H1 (cell line): Measurements from ENCODE around the gene PLEKHG3. TPM values are rescaled to one million over a fixed set of nuclear protein-coding genes. Genes with fewer than 3 reads are reported as not detected.

ENCODE experiments used
- CTCF ChIA-PET: fragments of 300-600 bp; sonication (Branson Sonifier 250); formaldehyde crosslinking; loops from one replicate; lab custom pipeline; 2021; ENCODE audit not compliant: partially characterized antibody; lab: Charles Lee
- POLR2A ChIA-PET: fragments of 300-600 bp; sonication (Branson Sonifier 250); formaldehyde crosslinking; loops from one replicate; lab custom pipeline; 2021; ENCODE audit warnings: inconsistent platforms; ENCODE audit not compliant: partially characterized antibody; lab: Charles Lee
- DNase-seq, 2 experiments: peaks; one replicate each; pipeline versions ENCODE4 v3.0.0 to v3.0.0-alpha.2; 2010 to 2022; ENCODE audit warnings: low spot score in 2 of 2, low read depth in 1 of 2, mixed read lengths in 1 of 2
- FAIRE-seq: peaks from 2 replicates; lab custom pipeline; 2011; peaks lifted over from hg19 to GRCh38; lab: Jason Lieb, UNC
- H2AFZ ChIP-seq: 2 replicates; pipeline ENCODE4 v1.8.1; 2012; ENCODE audit warnings: low read length, inconsistent platforms
- H2AK5ac ChIP-seq: 2 replicates; pipeline ENCODE4 v1.6.1; 2013; ENCODE audit warnings: low read depth, low read length
- H2BK120ac ChIP-seq: replicated peaks from 2 replicates; pipeline ENCODE3; 2013; ENCODE audit warnings: low read depth, low read length, inconsistent platforms
- H2BK12ac ChIP-seq: 2 replicates; pipeline ENCODE4 v1.6.1; 2013; ENCODE audit warnings: low read depth, low read length
- H2BK15ac ChIP-seq: 2 replicates; pipeline ENCODE4 v1.6.1; 2013; ENCODE audit warnings: low read length
- H2BK20ac ChIP-seq: 2 replicates; pipeline ENCODE4 v1.6.1; 2013; ENCODE audit warnings: low read length
- H2BK5ac ChIP-seq: 2 replicates; pipeline ENCODE4 v1.6.1; 2013; ENCODE audit warnings: low read depth, low read length
- H3K14ac ChIP-seq: 2 replicates; pipeline ENCODE4 v1.6.1; 2013; ENCODE audit warnings: inconsistent platforms; ENCODE audit not compliant: insufficient read length
- H3K18ac ChIP-seq: 2 replicates; pipeline ENCODE4 v1.6.1; 2013; ENCODE audit warnings: low read length; ENCODE audit errors: extremely low read depth
- H3K23ac ChIP-seq: 2 replicates; pipeline ENCODE4 v1.6.1; 2013; ENCODE audit warnings: inconsistent platforms; ENCODE audit not compliant: insufficient read length
- H3K23me2 ChIP-seq: 2 replicates; pipeline ENCODE4 v1.6.1; 2013; ENCODE audit warnings: low read depth, low read length
- H3K27ac ChIP-seq: 2 replicates; pipeline ENCODE4 v1.6.1; 2011; ENCODE audit warnings: low read depth, low read length, inconsistent platforms
- H3K27me3 ChIP-seq, 4 experiments: replicated peaks in 1 of 4; 1 replicate in 1 of 4; 2 replicates in 3 of 4; pipeline versions ENCODE4 v1.6.1 to v1.8.1; 2011 to 2013; ENCODE audit warnings: low read length in 3 of 4, mild to moderate bottlenecking in 3 of 4, inconsistent platforms in 2 of 4, mixed read lengths in 2 of 4, moderate library complexity in 1 of 4; ENCODE audit not compliant: control insufficient read depth in 3 of 4, insufficient read depth in 3 of 4; ENCODE audit errors: extremely low read depth in 1 of 4
- H3K36me3 ChIP-seq, 4 experiments: 2 replicates each; pipeline versions ENCODE4 v1.6.1 to v1.8.1; 2011 to 2013; ENCODE audit warnings: mild to moderate bottlenecking in 4 of 4, low read length in 3 of 4, moderate library complexity in 2 of 4, control low read depth in 1 of 4, inconsistent platforms in 1 of 4; ENCODE audit not compliant: insufficient read depth in 4 of 4, control insufficient read depth in 2 of 4
- H3K4ac ChIP-seq: replicated peaks from 2 replicates; pipeline ENCODE3; 2013; ENCODE audit warnings: low read length, low read depth, mixed read lengths, inconsistent platforms; ENCODE audit not compliant: insufficient read length
- H3K4me1 ChIP-seq, 4 experiments: replicated peaks in 1 of 4; 1 replicate in 1 of 4; 2 replicates in 3 of 4; pipeline versions ENCODE4 v1.6.1 to v1.8.1; 2011 to 2013; ENCODE audit warnings: low read length in 3 of 4, inconsistent platforms in 2 of 4, mixed read lengths in 1 of 4; ENCODE audit not compliant: insufficient read depth in 4 of 4, control insufficient read depth in 3 of 4
- H3K4me2 ChIP-seq, 2 experiments: 2 replicates each; pipeline versions ENCODE4 v1.6.1 to v1.8.1; 2011 to 2013; ENCODE audit warnings: low read depth in 2 of 2, low read length in 2 of 2, control low read depth in 1 of 2, inconsistent platforms in 1 of 2, mild to moderate bottlenecking in 1 of 2; ENCODE audit not compliant: insufficient read depth in 1 of 2
- H3K4me3 ChIP-seq, 4 experiments: fragments of 200-600, 300-600 bp in 1 of 4; sonication (generic), shearing (Covaris generic), sonication (Bioruptor Twin) in 1 of 4; 2 replicates each; pipeline versions ENCODE4 v1.5.1 to v1.8.1; 2011 to 2016; ENCODE audit warnings: low read length in 4 of 4, low read depth in 3 of 4, control low read depth in 2 of 4, inconsistent platforms in 2 of 4, mild to moderate bottlenecking in 2 of 4, mixed read lengths in 1 of 4, moderate library complexity in 1 of 4; ENCODE audit not compliant: insufficient read depth in 2 of 4; ENCODE audit errors: extremely low read depth in 1 of 4
- H3K56ac ChIP-seq: replicated peaks from 2 replicates; pipeline ENCODE3; 2013; ENCODE audit warnings: low read depth, mild to moderate bottlenecking, mixed read lengths, low read length, inconsistent platforms; ENCODE audit not compliant: insufficient read length
- H3K79me1 ChIP-seq: 2 replicates; pipeline ENCODE4 v1.6.1; 2013; ENCODE audit warnings: low read depth, low read length, control low read depth
- H3K79me2 ChIP-seq, 2 experiments: 2 replicates each; pipeline versions ENCODE4 v1.6.1 to v1.8.1; 2012 to 2013; ENCODE audit warnings: low read length in 2 of 2, mild to moderate bottlenecking in 2 of 2, inconsistent platforms in 1 of 2; ENCODE audit not compliant: insufficient read depth in 2 of 2, control insufficient read depth in 1 of 2
- H3K9ac ChIP-seq, 4 experiments: replicated peaks in 1 of 4; 1 replicate in 1 of 4; 2 replicates in 3 of 4; pipeline versions ENCODE4 v1.6.1 to v1.8.1; 2011 to 2013; ENCODE audit warnings: low read depth in 3 of 4, low read length in 3 of 4, control low read depth in 2 of 4, mild to moderate bottlenecking in 2 of 4, moderate library complexity in 2 of 4, inconsistent platforms in 1 of 4; ENCODE audit errors: extremely low read depth in 1 of 4
- H3K9me3 ChIP-seq, 2 experiments: 2 replicates each; pipeline versions ENCODE4 v1.6.1 to v1.8.1; 2012 to 2013; ENCODE audit warnings: mild to moderate bottlenecking in 2 of 2, moderate library complexity in 2 of 2, control low read depth in 1 of 2, inconsistent platforms in 1 of 2, low read depth in 1 of 2, low read length in 1 of 2, mixed read lengths in 1 of 2; ENCODE audit not compliant: insufficient read depth in 2 of 2
- H4K20me1 ChIP-seq, 2 experiments: replicated peaks in 1 of 2; 2 replicates each; pipeline versions ENCODE3 to v1.8.1; 2011 to 2013; ENCODE audit warnings: inconsistent platforms in 2 of 2, low read length in 2 of 2, mild to moderate bottlenecking in 1 of 2; ENCODE audit not compliant: insufficient read depth in 2 of 2, control insufficient read depth in 1 of 2
- H4K5ac ChIP-seq: 2 replicates; pipeline ENCODE4 v1.6.1; 2013; ENCODE audit warnings: low read length, low read depth, mixed read lengths, inconsistent platforms; ENCODE audit not compliant: insufficient read length
- H4K8ac ChIP-seq: 2 replicates; pipeline ENCODE4 v1.8.0; 2013; ENCODE audit warnings: mild to moderate bottlenecking, moderate library complexity, low read length, inconsistent platforms; ENCODE audit not compliant: insufficient read depth; ENCODE audit errors: extremely low read depth
- H4K91ac ChIP-seq: replicated peaks from 2 replicates; pipeline ENCODE3; 2013; ENCODE audit warnings: low read length, mixed read lengths, inconsistent platforms; ENCODE audit not compliant: insufficient read length
- ASH2L ChIP-seq: fragments of 200-600, 300-600 bp; sonication (generic); IDR thresholded peaks from one replicate; pipeline ENCODE4 v1.7.1; 2017; ENCODE audit warnings: low read length
- BRCA1 ChIP-seq: IDR thresholded peaks from 2 replicates; pipeline ENCODE4 v1.6.1; 2012; ENCODE audit warnings: low read depth, low read length, improper control_type of control experiment
- CREB1 ChIP-seq: IDR thresholded peaks from 2 replicates; pipeline ENCODE4 v1.6.1; 2012; ENCODE audit warnings: inconsistent platforms
- HDAC6 ChIP-seq: IDR thresholded peaks from one replicate; pipeline ENCODE4 v1.7.1; 2012; ENCODE audit warnings: low read depth, mild to moderate bottlenecking, inconsistent platforms, low read length, moderate library complexity
- KDM4A ChIP-seq: IDR thresholded peaks from one replicate; pipeline ENCODE4 v1.7.1; 2012; ENCODE audit warnings: low read depth, mild to moderate bottlenecking, moderate library complexity, low read length, inconsistent platforms; ENCODE audit not compliant: severe bottlenecking
- PHF8 ChIP-seq: fragments of 200-600 bp; sonication (generic); conservative IDR thresholded peaks from 2 replicates; pipeline ENCODE4 v1.7.1; 2012; ENCODE audit warnings: low read depth, mild to moderate bottlenecking, inconsistent platforms, low read length, moderate library complexity
- WGBS, 2 experiments: shearing (Covaris generic) in 1 of 2; methylation state at CpG; one replicate each; pipeline versions ENCODE4 v1.1.6 to v1.1.7; 2013 to 2015; ENCODE audit warnings: low lambda C conversion rate in 2 of 2, mixed read lengths in 2 of 2, inconsistent platforms in 1 of 2, low coverage in 1 of 2, missing lambda C conversion rate in 1 of 2; ENCODE audit not compliant: insufficient replicate concordance in 2 of 2, insufficient coverage in 1 of 2, insufficient read length in 1 of 2; ENCODE audit errors: extremely low coverage in 1 of 2, missing lambda C conversion rate in 1 of 2; 5-methylcytosine and 5-hydroxymethylcytosine counted together
- polyA plus RNA-seq, 7 experiments: library from polyadenylated mRNA; depleted of rRNA in 3 of 7; stranded (reverse) in 5 of 7; unstranded in 2 of 7; fragments of >200 nt in 5 of 7; fragments of 200-250 nt in 2 of 7; gene quantifications; 1 replicate in 5 of 7; 2 replicates in 1 of 7; 4 replicates in 1 of 7; pipeline versions ENCODE4 v1.2.1 to v1.2.3, GENCODE V29; 2011 to 2013; ENCODE audit warnings: missing spikeins in 2 of 7, mixed read lengths in 2 of 7
- total RNA-seq: library from RNA; stranded (reverse); fragmentation: NEBNext Ultra II Directional; extraction: Animal tissue kit (Norgen Biotek cat#: 25700); gene quantifications from 2 replicates; pipeline ENCODE4 v1.2.1, GENCODE V29; 2021
- TF ChIP-seq, protein P1 (sequence below): IDR thresholded peaks from 2 replicates; pipeline ENCODE4 v1.6.1; 2012; ENCODE audit warnings: low read length, inconsistent platforms

The PLEKHG3 gene
- total and polyA plus RNA-seq, 2 of the 8 experiments (the other 6 are each of a cell fraction or from before 2014, with no cell fraction given): 43.4 to 90.6 TPM

DNA sequence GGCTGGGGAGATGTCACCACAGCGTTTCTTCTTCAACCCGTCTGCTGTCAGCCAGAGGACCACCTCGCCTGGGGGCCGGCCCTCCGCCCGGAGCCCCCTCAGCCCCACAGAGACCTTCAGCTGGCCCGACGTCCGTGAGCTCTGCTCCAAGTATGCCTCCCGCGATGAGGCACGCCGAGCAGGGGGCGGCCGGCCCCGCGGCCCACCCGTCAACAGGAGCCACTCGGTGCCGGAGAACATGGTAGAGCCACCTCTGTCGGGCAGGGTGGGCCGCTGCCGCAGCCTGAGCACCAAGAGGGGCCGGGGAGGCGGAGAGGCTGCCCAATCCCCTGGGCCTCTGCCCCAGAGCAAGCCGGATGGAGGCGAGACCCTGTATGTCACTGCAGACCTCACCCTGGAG lies 38.8 kb downstream of the PLEKHG3 start:
- DNase-seq (no peak), FAIRE-seq (no peak)
- H3K4me3 ChIP-seq: no peak overlapping the region
- no peak overlapping the region for H3K56ac ChIP-seq
- H3K23me2 ChIP-seq: no peaks in the 10 kb centered on the region
- no peak overlapping the region for H3K18ac ChIP-seq
- no peak overlapping the region for H3K23ac ChIP-seq
- H3K9ac ChIP-seq: no peak overlapping the region
- H2BK20ac ChIP-seq: no peak overlapping the region
- H4K20me1 ChIP-seq: peaks cover 9 to 10% of the 10 kb centered on the region in 2 experiments
- H3K36me3 ChIP-seq: peaks cover 34 to 82% (median 66%) of the 10 kb centered on the region in 4 experiments
- no peaks in the 10 kb centered on the region for H3K79me2 ChIP-seq
- no peak overlapping the region for H2BK12ac ChIP-seq
- POLR2A ChIA-PET: interaction anchor here (0.7 to 1.0 kb wide), 3 partner anchors 11 to 239 kb away, joined by 3 read pairs; partner anchors contain the start of gene ZBTB1
- no peak overlapping the region for H2AFZ ChIP-seq
- no peak overlapping the region for H2BK15ac ChIP-seq
- no peak overlapping the region for H3K27ac ChIP-seq
- H4K5ac ChIP-seq: no peak overlapping the region
- H3K27me3 ChIP-seq: no peaks in the 10 kb centered on the region
- no peak overlapping the region for H2AK5ac ChIP-seq
- no peaks in the 10 kb centered on the region for H3K4me1 ChIP-seq
- H4K91ac ChIP-seq: no peak overlapping the region
- CTCF ChIA-PET: interaction anchor here (0.6 to 2.8 kb wide), 6 partner anchors 17 to 61 kb away, joined by 3 to 11 read pairs (median 6); no protein-coding TSS in a partner anchor
- WGBS, 2 experiments: 93% methylated on average over 20 of the region's 27 CpGs; no CpG with 5 or more reads in 1 of the 2 experiments
- no peak for TF ChIP-seq CREB1
- TF ChIP-seq KDM4A: no peak
- TF ChIP-seq PHF8: no peak
- TF ChIP-seq, protein P1, sequence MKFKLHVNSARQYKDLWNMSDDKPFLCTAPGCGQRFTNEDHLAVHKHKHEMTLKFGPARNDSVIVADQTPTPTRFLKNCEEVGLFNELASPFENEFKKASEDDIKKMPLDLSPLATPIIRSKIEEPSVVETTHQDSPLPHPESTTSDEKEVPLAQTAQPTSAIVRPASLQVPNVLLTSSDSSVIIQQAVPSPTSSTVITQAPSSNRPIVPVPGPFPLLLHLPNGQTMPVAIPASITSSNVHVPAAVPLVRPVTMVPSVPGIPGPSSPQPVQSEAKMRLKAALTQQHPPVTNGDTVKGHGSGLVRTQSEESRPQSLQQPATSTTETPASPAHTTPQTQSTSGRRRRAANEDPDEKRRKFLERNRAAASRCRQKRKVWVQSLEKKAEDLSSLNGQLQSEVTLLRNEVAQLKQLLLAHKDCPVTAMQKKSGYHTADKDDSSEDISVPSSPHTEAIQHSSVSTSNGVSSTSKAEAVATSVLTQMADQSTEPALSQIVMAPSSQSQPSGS: no peak
- TF ChIP-seq BRCA1: no peak
- TF ChIP-seq HDAC6: no peak
- no peak for TF ChIP-seq ASH2L
- no peak overlapping the region for H4K8ac ChIP-seq
- H3K4ac ChIP-seq: no peak overlapping the region
- H2BK120ac ChIP-seq: no peak overlapping the region
- no peaks in the 10 kb centered on the region; the same call in 1 of the 2 replicates for H3K79me1 ChIP-seq
- H3K9me3 ChIP-seq: no peaks in the 10 kb centered on the region
- H2BK5ac ChIP-seq: no peak overlapping the region
- no peak overlapping the region for H3K4me2 ChIP-seq
- no peak overlapping the region for H3K14ac ChIP-seq
